ENCODE data around the gene SPAG9. TPM values are rescaled to one million over a fixed set of nuclear protein-coding genes. Genes with fewer than 3 reads are reported as not detected.

Gene SPAG9
- total and polyA plus RNA-seq, 10 donors, result 10.7 to 94.6 (median 78.3) TPM

- H3K9me3 ChIP-seq, result no peaks in the 10 kb centered on the region
- H3K27me3 ChIP-seq (replicated peaks in 1 of 7), result peaks cover 0 to 5% (median 0%) of the 10 kb centered on the region in 7 donors
- WGBS, 5 donors, result 56 to 83% (median 78%) methylated on average over 8 of the region's 8 CpGs
- peak overlapping the region; percentile 17 to 77 (median 64) for H3K27ac ChIP-seq
- peak in 1 of 3 donors; percentile 8 for TF ChIP-seq POLR2A (IDR thresholded peaks at IDR 0.05)
- TF ChIP-seq POLR2AphosphoS5 (IDR thresholded peaks at IDR 0.05), result peak in 2 of 3 donors; percentile 21 to 57
- TF ChIP-seq CTCF (IDR thresholded peaks at IDR 0.05 in 8 of 11, conservative IDR thresholded peaks at IDR 0.05 in 3 of 11), result no peak
- peaks cover 15 to 54% (median 32%) of the 10 kb centered on the region in 6 donors for H3K4me1 ChIP-seq
- H3K36me3 ChIP-seq, result peaks cover 0 to 25% (median 0%) of the 10 kb centered on the region in 6 donors
- no peak overlapping the region for H3K4me3 ChIP-seq
- intact Hi-C loops (cut with DNase I; ENCODE audit: low total_unique reads), result loop anchor here (5.0 kb wide), 1 partner anchor 103 kb away; no protein-coding TSS in a partner anchor
- no peak for DNase-seq
Measured at GRCh38 chr17:50955667-50956120, 165.0 kb downstream of the SPAG9 start.

GRCh38 chr17:50955160-50955559 lies 165.5 kb downstream of the SPAG9 start:
- intact Hi-C loops (cut with DNase I; ENCODE audit: low total_unique reads), result loop anchor here (5.0 kb wide), 1 partner anchor 103 kb away; no protein-coding TSS in a partner anchor

GRCh38 chr17:50954641-50955121 lies 166.0 kb downstream of the SPAG9 start:
- no peak for DNase-seq
- intact Hi-C loops (cut with DNase I; ENCODE audit: low total_unique reads), result loop anchor here (5.0 kb wide), 1 partner anchor 102 kb away; no protein-coding TSS in a partner anchor
- no peaks in the 10 kb centered on the region for H3K9me3 ChIP-seq
- TF ChIP-seq CTCF (IDR thresholded peaks at IDR 0.05 in 8 of 11, conservative IDR thresholded peaks at IDR 0.05 in 3 of 11) (no peak), POLR2AphosphoS5 (IDR thresholded peaks at IDR 0.05) (no peak), POLR2A (IDR thresholded peaks at IDR 0.05) (no peak)
- H3K4me1 ChIP-seq, result peaks cover 24 to 65% (median 41%) of the 10 kb centered on the region in 6 donors
- 61 to 87% (median 75%) methylated on average over 7 to 8 of the region's 8 CpGs for WGBS, 5 donors
- no peak overlapping the region for H3K4me3 ChIP-seq
- peak overlapping the region in 6 of 8 donors; percentile 7 to 77 (median 69) for H3K27ac ChIP-seq
- peaks cover 0 to 6% (median 0%) of the 10 kb centered on the region in 7 donors for H3K27me3 ChIP-seq (replicated peaks in 1 of 7)
- H3K36me3 ChIP-seq, result peaks cover 0 to 15% (median 0%) of the 10 kb centered on the region in 6 donors

More at GRCh38 chr17:50955160-50955559, 165.5 kb downstream of the SPAG9 start:
- DNase-seq, result no peak
- H3K36me3 ChIP-seq, result peaks cover 0 to 20% (median 0%) of the 10 kb centered on the region in 6 donors
- TF ChIP-seq POLR2AphosphoS5 (IDR thresholded peaks at IDR 0.05) (peak in 1 of 3 donors; percentile 23), CTCF (IDR thresholded peaks at IDR 0.05 in 8 of 11, conservative IDR thresholded peaks at IDR 0.05 in 3 of 11) (no peak), POLR2A (IDR thresholded peaks at IDR 0.05) (no peak)
- peaks cover 20 to 60% (median 37%) of the 10 kb centered on the region in 6 donors for H3K4me1 ChIP-seq
- WGBS, 5 donors, result 87 to 98% (median 93%) methylated on average over 6 to 8 of the region's 8 CpGs
- no peaks in the 10 kb centered on the region for H3K9me3 ChIP-seq
- peak overlapping the region in 7 of 8 donors; percentile 32 to 77 (median 69) for H3K27ac ChIP-seq
- no peak overlapping the region for H3K4me3 ChIP-seq
- peaks cover 0 to 6% (median 0%) of the 10 kb centered on the region in 7 donors for H3K27me3 ChIP-seq (replicated peaks in 1 of 7)
